GM21360 (cell line): Measurements from ENCODE around the gene ASIC1.

Source experiments
- ATAC-seq: cut with Tn5 transposase; IDR thresholded peaks from one replicate; pipeline ENCODE4 v1.9.1; 2021; ENCODE audit warnings: mild to moderate bottlenecking, moderate library complexity; ENCODE audit not compliant: unreplicated experiment

Gene ASIC1

DNA sequence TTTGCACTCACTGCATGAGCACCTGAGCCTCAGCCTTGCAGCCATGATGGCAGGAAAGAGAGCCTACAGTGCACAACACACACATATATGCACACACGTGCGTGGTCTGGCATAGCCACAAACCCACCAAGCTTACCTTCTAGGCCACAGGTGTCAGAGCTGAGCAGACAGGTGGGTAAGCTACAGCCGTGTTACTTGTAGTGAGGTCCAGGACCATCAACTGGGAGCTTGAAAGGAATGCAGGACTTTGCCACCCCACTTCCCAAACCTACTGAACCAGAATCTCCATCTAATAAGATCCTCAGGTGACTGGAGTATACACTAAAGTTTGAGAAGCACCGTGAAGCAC is 2.7 kb downstream of the ASIC1 start:
- no peak for ATAC-seq

GRCh38 chr12:50061171-50061570 is 3.8 kb downstream of the ASIC1 start:
- no peak for ATAC-seq

- ATAC-seq, result no peak
Observed at GRCh38 chr12:50061946-50062686, 4.7 kb downstream of the ASIC1 start.

- no peak for ATAC-seq
Observed at GRCh38 chr12:50062728-50063460, 5.5 kb downstream of the ASIC1 start.

- no peak for ATAC-seq
Observed at GRCh38 chr12:50065726-50066310, 8.4 kb downstream of the ASIC1 start.

DNA sequence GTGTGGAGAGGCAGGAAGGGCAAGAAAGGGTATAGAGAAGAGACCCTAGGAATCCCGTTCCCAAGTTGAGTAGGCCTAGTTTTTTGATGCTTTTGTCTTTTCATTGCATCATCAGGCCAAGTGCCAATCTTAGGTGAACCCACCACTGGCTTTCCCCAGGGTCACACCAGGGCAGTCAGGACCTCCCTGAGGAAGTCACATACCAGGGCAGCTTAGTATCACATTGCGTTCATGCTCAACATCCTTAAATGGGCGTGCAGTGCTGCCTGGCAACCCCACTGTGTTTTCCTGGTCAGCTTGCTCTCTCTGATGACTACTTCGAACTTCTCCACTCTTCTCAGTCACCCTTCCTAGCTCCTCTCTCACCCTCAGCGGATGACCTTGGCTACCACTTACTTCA is 9.0 kb downstream of the ASIC1 start:
- no peak for ATAC-seq

DNA sequence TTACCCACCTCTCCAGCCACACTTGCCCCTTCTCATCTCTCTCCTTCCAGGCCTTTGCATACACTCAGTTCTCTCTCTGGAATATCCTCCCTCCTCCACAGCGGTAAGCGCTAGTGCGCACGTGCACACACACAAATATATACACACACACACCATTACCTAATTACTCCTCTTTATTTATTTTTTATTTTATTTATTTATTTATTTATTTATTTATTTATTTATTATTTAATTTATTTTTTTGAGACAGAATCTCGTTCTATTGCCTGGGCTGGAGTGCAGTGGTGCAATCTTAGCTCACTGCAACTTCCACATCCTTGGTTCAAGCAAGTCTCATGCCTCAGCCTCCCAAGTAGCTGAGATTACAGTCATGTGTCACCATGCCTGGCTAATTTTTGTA is 11.7 kb downstream of the ASIC1 start:
- no peak for ATAC-seq

- ATAC-seq, result no peak
Observed at GRCh38 chr12:50069539-50069938, 12.1 kb downstream of the ASIC1 start.

- ATAC-seq, result no peak
Observed at GRCh38 chr12:50070314-50071060, 13.1 kb downstream of the ASIC1 start.

DNA sequence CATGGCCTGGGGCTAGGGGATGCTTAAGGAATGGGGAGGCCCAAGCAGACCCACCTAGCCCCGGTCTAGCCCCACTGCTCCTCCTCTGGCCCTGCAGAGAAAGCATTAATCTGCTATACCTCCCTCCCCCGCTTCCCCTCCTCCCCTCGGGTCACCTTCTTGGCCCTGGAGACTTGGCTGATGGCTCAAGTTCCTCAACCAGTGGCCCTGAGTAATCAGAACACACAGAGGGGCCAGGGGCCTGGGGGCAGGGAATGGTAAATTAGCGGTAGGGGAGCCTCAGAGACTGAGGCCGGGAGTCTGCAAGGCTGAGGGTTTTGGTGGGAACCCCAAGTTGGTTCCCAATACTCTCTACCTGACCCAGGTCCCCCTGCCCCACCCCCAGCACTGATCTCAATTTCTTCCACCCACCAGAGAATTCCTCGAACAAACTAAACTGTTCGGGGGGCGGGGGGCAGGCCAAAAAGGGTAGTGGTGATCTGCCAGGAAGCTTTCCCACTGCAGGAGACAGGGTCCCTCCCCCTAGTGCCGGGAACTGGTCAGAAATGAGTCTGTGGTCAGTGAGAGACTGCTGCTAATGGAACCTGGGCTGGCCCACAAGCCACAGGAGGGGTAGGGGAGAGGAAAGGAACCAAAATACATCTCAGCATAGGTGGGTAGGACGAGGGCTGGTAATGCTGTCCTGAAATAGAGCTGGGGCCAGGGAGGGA is 15.0 kb downstream of the ASIC1 start:
- ATAC-seq, result no peak

GRCh38 chr12:50073206-50073605 is 15.8 kb downstream of the ASIC1 start:
- no peak for ATAC-seq

DNA sequence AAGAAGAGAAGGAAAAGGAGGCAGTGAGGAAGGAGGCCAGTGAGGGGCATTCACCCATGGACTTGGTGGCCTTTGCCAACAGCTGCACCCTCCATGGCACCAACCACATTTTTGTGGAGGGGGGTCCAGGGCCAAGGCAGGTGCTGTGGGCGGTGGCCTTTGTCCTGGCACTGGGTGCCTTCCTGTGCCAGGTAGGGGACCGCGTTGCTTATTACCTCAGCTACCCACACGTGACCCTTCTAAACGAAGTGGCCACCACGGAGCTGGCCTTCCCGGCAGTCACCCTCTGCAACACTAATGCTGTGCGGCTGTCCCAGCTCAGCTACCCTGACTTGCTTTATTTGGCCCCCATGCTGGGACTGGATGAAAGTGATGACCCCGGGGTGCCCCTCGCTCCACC is 16.3 kb downstream of the ASIC1 start:
- ATAC-seq, result no peak

- ATAC-seq, result peak; percentile 67
Observed at GRCh38 chr12:50074936-50075807, 17.8 kb downstream of the ASIC1 start.

- ATAC-seq, result no peak
Observed at GRCh38 chr12:50075808-50076170, 18.4 kb downstream of the ASIC1 start.

- ATAC-seq, result no peak
Observed at GRCh38 chr12:50077099-50077498, 19.7 kb downstream of the ASIC1 start.

DNA sequence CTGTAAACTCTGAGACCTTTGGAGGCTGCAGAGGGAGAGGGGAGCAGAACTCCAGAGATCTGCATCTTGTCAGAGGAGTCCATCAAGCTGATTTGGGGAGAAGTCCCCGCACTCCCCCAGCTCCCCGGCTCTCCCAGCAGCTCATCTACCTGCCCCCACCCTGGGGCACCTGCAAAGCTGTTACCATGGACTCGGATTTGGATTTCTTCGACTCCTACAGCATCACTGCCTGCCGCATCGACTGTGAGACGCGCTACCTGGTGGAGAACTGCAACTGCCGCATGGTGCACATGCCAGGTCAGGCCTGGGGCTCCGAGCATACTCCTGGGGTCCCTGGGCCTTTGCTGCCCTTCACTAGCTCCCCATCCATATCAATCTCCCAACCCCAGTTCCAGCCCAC is 20.9 kb downstream of the ASIC1 start:
- ATAC-seq, result no peak

DNA sequence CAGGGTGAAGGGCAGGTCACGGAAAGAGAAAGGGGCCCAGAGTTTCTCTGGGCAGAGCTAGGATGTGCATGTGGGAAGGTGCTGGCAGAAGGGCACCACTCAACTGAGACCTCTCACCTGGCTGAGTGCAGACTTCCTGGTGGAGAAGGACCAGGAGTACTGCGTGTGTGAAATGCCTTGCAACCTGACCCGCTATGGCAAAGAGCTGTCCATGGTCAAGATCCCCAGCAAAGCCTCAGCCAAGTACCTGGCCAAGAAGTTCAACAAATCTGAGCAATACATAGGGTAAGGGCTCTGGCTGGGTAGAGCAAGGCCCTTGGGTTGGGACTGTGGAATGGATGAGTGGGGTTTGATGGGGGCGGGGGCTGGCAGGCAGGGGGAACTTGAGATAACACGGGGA is 22.4 kb downstream of the ASIC1 start:
- no peak for ATAC-seq

DNA sequence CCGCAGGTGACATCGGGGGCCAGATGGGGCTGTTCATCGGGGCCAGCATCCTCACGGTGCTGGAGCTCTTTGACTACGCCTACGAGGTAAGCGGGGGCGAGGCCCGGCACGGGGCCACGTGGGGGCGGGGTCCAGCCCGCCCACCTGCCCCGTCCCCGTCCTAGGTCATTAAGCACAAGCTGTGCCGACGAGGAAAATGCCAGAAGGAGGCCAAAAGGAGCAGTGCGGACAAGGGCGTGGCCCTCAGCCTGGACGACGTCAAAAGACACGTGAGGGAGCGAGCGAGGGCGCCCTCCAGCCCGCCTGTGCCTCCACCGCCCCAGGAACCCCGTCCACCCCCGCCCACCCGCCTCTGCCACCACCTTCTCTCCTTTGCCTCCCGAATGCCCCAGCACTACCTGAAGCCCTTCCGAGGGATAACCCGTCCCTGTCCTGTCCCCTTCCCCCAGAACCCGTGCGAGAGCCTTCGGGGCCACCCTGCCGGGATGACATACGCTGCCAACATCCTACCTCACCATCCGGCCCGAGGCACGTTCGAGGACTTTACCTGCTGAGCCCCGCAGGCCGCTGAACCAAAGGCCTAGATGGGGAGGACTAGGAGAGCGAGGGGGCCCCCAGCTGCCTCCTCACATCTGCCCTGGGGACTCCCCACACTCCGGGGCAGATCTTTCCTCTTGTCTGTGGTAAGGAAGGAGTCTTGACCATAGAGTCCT is 23.9 kb downstream of the ASIC1 start:
- ATAC-seq, result no peak

GRCh38 chr12:50082644-50083043 is 25.2 kb downstream of the ASIC1 start:
- no peak for ATAC-seq
